Gastroesophageal sphincter (tissue), 4 donors: Measurements from ENCODE around the gene INO80E. TPM values are rescaled to one million over a fixed set of nuclear protein-coding genes. Genes with fewer than 3 reads are reported as not detected.

Experiments
- ATAC-seq: fragments of 150-250 bp; one replicate; pipeline ENCODE4 v1.9.1; 2016; ENCODE audit warnings: mild to moderate bottlenecking, moderate library complexity
- H3K27ac ChIP-seq, 4 donors: fragments of 200-600 bp; sonication (generic) in 3 of 4; 1 replicate in 3 of 4; 2 replicates in 1 of 4; pipeline ENCODE4 v1.5.1; 2016 to 2019
- H3K27me3 ChIP-seq: fragments of 200-600 bp; sonication (generic); one replicate; pipeline ENCODE4 v1.5.1; 2019
- H3K36me3 ChIP-seq, 2 donors: fragments of 200-600 bp; sonication (generic); one replicate each; pipeline ENCODE4 v1.5.1; 2019; ENCODE audit warnings: control low read depth in 1 of 2
- H3K4me1 ChIP-seq, 3 donors: fragments of 200-600 bp; sonication (generic); 1 replicate in 2 of 3; 2 replicates in 1 of 3; pipeline ENCODE4 v1.5.1; 2016 to 2019; ENCODE audit warnings: control low read depth in 2 of 3
- H3K4me3 ChIP-seq, 2 donors: fragments of 200-600 bp; sonication (generic); one replicate each; pipeline ENCODE4 v1.5.1; 2019; ENCODE audit warnings: mild to moderate bottlenecking in 1 of 2, moderate library complexity in 1 of 2
- H3K9me3 ChIP-seq, 3 donors: fragments of 200-600 bp; sonication (generic); one replicate each; pipeline ENCODE4 v1.5.1; 2017 to 2019; ENCODE audit warnings: control low read depth in 2 of 3
- EP300 ChIP-seq: sonication (generic); formaldehyde crosslinking; IDR thresholded peaks from one replicate; pipeline ENCODE4 v1.6.1; 2017; ENCODE audit warnings: antibody characterized with exemption, mild to moderate bottlenecking
- POLR2A ChIP-seq, 2 donors: fragments of 450-650 bp; IDR thresholded peaks; one replicate each; pipeline ENCODE4 v1.6.1; 2017; ENCODE audit warnings: antibody characterized with exemption in 2 of 2, mild to moderate bottlenecking in 2 of 2, moderate library complexity in 1 of 2
- POLR2AphosphoS5 ChIP-seq: sonication (generic); formaldehyde crosslinking; IDR thresholded peaks from one replicate; pipeline ENCODE4 v1.6.1; 2017; ENCODE audit warnings: antibody characterized with exemption
- WGBS, 2 donors: methylation state at CpG; one replicate each; pipeline ENCODE4 v1.1.5; 2018; ENCODE audit warnings: low coverage in 1 of 2; 5-methylcytosine and 5-hydroxymethylcytosine counted together
- total RNA-seq, 4 donors: library from RNA; depleted of rRNA; stranded (reverse); fragments of >200 nt; gene quantifications; one replicate each; pipeline ENCODE4 v1.1.0, GENCODE V29; 2016
- TF ChIP-seq, protein P1 (sequence below), 4 experiments: fragments of 200-600 bp in 2 of 4; fragments of 450-650 bp in 2 of 4; sonication (generic) in 1 of 4; IDR thresholded peaks; one replicate each; pipeline ENCODE4 v1.5.1; 2017 to 2019; ENCODE audit warnings: antibody characterized with exemption in 4 of 4, mild to moderate bottlenecking in 2 of 4, moderate library complexity in 2 of 4

The INO80E gene
- total RNA-seq, 4 donors from 2014 or later, result 40.9 to 82.2 (median 74.4) TPM

- TF ChIP-seq, protein P1, sequence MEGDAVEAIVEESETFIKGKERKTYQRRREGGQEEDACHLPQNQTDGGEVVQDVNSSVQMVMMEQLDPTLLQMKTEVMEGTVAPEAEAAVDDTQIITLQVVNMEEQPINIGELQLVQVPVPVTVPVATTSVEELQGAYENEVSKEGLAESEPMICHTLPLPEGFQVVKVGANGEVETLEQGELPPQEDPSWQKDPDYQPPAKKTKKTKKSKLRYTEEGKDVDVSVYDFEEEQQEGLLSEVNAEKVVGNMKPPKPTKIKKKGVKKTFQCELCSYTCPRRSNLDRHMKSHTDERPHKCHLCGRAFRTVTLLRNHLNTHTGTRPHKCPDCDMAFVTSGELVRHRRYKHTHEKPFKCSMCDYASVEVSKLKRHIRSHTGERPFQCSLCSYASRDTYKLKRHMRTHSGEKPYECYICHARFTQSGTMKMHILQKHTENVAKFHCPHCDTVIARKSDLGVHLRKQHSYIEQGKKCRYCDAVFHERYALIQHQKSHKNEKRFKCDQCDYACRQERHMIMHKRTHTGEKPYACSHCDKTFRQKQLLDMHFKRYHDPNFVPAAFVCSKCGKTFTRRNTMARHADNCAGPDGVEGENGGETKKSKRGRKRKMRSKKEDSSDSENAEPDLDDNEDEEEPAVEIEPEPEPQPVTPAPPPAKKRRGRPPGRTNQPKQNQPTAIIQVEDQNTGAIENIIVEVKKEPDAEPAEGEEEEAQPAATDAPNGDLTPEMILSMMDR (IDR thresholded peaks at IDR 0.05), result no peak
- TF ChIP-seq EP300, result no peak
- TF ChIP-seq POLR2AphosphoS5, result no peak
- no peak for TF ChIP-seq POLR2A (IDR thresholded peaks at IDR 0.05)
- Histone ChIP-seq H3K36me3 (peaks cover 0 to 31% of the 10 kb centered on the region in 2 donors), H3K9me3 (no peaks in the 10 kb centered on the region), H3K27ac (no peak overlapping the region), H3K4me3 (no peak overlapping the region), H3K27me3 (peaks cover 37% of the 10 kb centered on the region), H3K4me1 (peaks cover 5 to 26% (median 13%) of the 10 kb centered on the region in 3 donors)
- 41 to 84% methylated on average over 2 to 5 of the region's 18 CpGs for WGBS, 2 donors
- ATAC-seq, result no peak
Observed at GRCh38 chr16:30006095-30006473, 10.0 kb downstream of the INO80E start.

DNA sequence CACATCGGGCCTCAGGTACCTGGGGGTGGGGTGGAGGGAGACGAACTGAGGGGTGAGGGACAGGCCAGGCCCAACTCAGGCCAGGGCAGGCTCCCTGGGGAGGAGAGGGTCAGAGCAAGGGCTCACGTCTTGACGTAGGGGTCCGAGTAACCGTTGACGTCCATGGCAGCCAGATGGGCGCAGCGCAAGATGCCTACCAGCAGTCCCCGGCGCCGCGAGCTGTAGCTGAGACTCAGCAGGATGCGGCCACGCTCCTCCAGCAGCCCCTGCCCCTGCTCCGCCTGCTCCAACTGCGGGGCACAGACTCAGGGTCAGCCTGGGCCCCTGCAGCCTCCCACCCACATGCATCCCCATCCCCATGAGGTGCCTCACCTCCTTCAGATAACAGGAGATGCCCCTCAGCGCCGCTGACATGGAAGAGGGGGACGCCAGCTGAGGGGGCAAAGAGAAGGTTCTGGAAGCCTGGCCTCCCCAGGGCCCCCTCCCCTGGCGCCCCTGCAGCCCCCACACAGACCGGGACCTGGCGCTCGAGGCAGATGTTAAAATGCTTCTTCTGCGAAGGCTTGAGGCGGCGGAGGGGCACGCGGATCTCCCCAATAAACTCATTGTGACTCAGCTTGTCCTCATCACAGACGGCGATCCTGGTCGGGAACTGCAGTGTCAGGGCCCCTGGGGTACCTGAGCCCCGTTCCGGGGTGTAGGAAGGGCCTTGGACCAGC lies 10.8 kb downstream of the INO80E start:
- Histone ChIP-seq H3K27me3 (peaks cover 44% of the 10 kb centered on the region), H3K27ac (no peak overlapping the region), H3K9me3 (no peaks in the 10 kb centered on the region), H3K36me3 (peaks cover 0 to 23% of the 10 kb centered on the region in 2 donors), H3K4me3 (no peak overlapping the region), H3K4me1 (peaks cover 7 to 34% (median 18%) of the 10 kb centered on the region in 3 donors)
- 40 to 80% methylated on average over 1 of the region's 34 CpGs for WGBS, 2 donors
- no peak for ATAC-seq
- TF ChIP-seq POLR2A (IDR thresholded peaks at IDR 0.05) (no peak), POLR2AphosphoS5 (no peak)
- TF ChIP-seq, protein P1 (IDR thresholded peaks at IDR 0.05), result no peak

GRCh38 chr16:30007378-30007895 lies 11.4 kb downstream of the INO80E start:
- ATAC-seq, result no peak
- H3K27ac ChIP-seq, result no peak overlapping the region
- peaks cover 7 to 36% (median 18%) of the 10 kb centered on the region in 3 donors for H3K4me1 ChIP-seq
- H3K36me3 ChIP-seq, result peaks cover 0 to 17% of the 10 kb centered on the region in 2 donors
- TF ChIP-seq, protein P1 (IDR thresholded peaks at IDR 0.05), result no peak
- TF ChIP-seq POLR2AphosphoS5 (no peak), POLR2A (IDR thresholded peaks at IDR 0.05) (no peak), EP300 (no peak)
- WGBS, 2 donors, result no CpG with 5 or more reads among the region's 11 CpGs
- peaks cover 50% of the 10 kb centered on the region for H3K27me3 ChIP-seq
- no peaks in the 10 kb centered on the region for H3K9me3 ChIP-seq
- H3K4me3 ChIP-seq, result no peak overlapping the region

DNA sequence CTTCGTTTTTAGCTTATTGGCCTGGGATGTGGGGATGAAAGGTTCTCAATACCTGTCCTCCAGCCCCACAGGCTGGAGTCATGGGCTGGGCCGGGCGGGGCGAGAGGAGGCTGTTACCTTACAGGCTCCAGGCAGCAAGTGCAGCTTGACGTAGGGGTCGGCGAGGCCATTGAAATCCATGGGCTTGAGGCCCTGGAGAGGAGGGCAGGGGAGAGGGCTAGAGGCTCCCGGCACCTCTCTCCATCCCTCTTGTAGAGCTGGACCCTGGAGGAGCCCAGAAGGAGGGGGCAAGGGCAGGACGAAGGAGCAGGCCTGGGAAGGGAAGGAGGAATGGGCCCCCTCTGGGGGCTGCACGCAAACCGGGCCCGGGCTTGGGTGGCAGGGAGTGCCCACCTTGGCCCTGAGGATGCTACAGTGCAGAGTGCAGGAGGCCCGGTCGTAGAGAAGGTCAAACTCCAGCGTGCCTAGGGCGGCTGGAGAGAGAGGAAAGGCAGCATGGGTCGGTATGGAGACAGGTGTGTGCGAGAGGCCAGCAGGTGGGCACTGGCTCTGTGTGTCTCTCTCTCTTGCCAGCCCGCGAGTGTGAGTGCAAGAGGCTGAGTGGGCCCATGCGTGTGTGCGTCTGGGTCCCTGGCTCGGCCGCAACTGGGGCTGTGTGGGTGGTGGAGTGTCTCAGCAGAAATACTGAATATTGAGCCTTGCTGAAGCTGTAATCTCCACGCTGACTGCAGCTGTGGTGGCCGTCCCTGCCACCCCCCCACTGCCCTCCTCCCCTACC lies 13.2 kb downstream of the INO80E start:
- TF ChIP-seq, protein P1 (IDR thresholded peaks at IDR 0.05), result no peak
- TF ChIP-seq EP300 (no peak), POLR2A (IDR thresholded peaks at IDR 0.05) (no peak)
- H3K36me3 ChIP-seq, result no peaks in the 10 kb centered on the region
- no peak for ATAC-seq
- no peak overlapping the region for H3K27ac ChIP-seq
- H3K27me3 ChIP-seq, result peaks cover 54% of the 10 kb centered on the region
- no peaks in the 10 kb centered on the region for H3K9me3 ChIP-seq
- peaks cover 7 to 36% (median 18%) of the 10 kb centered on the region in 3 donors for H3K4me1 ChIP-seq
- H3K4me3 ChIP-seq, result no peak overlapping the region
- 58 to 61% methylated on average over 6 of the region's 26 CpGs for WGBS, 2 donors
